HUES48 (cell line): Measurements from ENCODE around the gene DPP4.
"Not testable (repeated sequence)": the region's sequence is repeated elsewhere in the genome, so short reads cannot be mapped to it uniquely, and the experiment has no call there.

Experiments
- H3K27ac ChIP-seq: one replicate; pipeline ENCODE4 v1.7.0; 2013; ENCODE audit warnings: low read depth, low read length, inconsistent platforms
- H3K27me3 ChIP-seq: 2 replicates; pipeline ENCODE4 v1.6.1; 2013; ENCODE audit warnings: mild to moderate bottlenecking, low read length; ENCODE audit not compliant: control insufficient read depth, insufficient read depth
- H3K36me3 ChIP-seq: 2 replicates; pipeline ENCODE4 v1.6.1; 2013; ENCODE audit warnings: low read length; ENCODE audit not compliant: control insufficient read depth, insufficient read depth
- H3K4me1 ChIP-seq: 2 replicates; pipeline ENCODE4 v1.6.1; 2013; ENCODE audit warnings: mild to moderate bottlenecking, low read length; ENCODE audit not compliant: control insufficient read depth, insufficient read depth
- H3K4me3 ChIP-seq: 2 replicates; pipeline ENCODE4 v1.5.1; 2013; ENCODE audit warnings: mild to moderate bottlenecking, low read depth, low read length
- H3K9ac ChIP-seq: 2 replicates; pipeline ENCODE4 v1.6.1; 2013; ENCODE audit warnings: mild to moderate bottlenecking, low read depth, low read length, moderate library complexity
- H3K9me3 ChIP-seq: 2 replicates; pipeline ENCODE4 v1.6.1; 2013; ENCODE audit warnings: low read length; ENCODE audit not compliant: control insufficient read depth, insufficient read depth

DPP4 gene

GRCh38 chr2:162056796-162057399 is 17.1 kb downstream of the DPP4 start:
- no peak overlapping the region for H3K27ac ChIP-seq
- no peaks in the 10 kb centered on the region for H3K27me3 ChIP-seq
- H3K9ac ChIP-seq, result no peak overlapping the region
- peaks cover 11% of the 10 kb centered on the region; the same call in 1 of the 2 replicates for H3K4me1 ChIP-seq
- no peaks in the 10 kb centered on the region for H3K9me3 ChIP-seq
- H3K36me3 ChIP-seq, result no peaks in the 10 kb centered on the region
- H3K4me3 ChIP-seq, result no peak overlapping the region

DNA sequence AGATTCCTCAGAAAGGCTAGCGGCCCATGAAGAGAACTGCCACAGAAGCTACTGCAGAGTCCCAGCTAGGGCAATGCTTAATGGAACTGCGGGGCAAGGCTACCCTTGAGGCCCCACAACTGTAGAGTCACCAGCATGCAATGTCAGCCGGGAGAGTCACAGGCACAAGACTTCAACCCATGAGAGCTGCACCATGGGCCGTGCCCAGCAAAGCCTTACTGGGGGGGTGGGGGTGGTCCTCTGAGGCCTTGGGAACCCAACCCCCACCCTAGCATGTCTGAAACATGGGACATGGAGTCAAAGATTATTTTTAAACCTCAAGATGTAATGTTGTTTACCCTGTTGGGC is 20.2 kb downstream of the DPP4 start:
- Histone ChIP-seq H3K4me3 (no peak overlapping the region), H3K27ac (no peak overlapping the region), H3K9ac (no peak overlapping the region), H3K9me3 (no peaks in the 10 kb centered on the region), H3K4me1 (peaks cover 5% of the 10 kb centered on the region; the same call in 1 of the 2 replicates), H3K36me3 (no peaks in the 10 kb centered on the region), H3K27me3 (no peaks in the 10 kb centered on the region)

DNA sequence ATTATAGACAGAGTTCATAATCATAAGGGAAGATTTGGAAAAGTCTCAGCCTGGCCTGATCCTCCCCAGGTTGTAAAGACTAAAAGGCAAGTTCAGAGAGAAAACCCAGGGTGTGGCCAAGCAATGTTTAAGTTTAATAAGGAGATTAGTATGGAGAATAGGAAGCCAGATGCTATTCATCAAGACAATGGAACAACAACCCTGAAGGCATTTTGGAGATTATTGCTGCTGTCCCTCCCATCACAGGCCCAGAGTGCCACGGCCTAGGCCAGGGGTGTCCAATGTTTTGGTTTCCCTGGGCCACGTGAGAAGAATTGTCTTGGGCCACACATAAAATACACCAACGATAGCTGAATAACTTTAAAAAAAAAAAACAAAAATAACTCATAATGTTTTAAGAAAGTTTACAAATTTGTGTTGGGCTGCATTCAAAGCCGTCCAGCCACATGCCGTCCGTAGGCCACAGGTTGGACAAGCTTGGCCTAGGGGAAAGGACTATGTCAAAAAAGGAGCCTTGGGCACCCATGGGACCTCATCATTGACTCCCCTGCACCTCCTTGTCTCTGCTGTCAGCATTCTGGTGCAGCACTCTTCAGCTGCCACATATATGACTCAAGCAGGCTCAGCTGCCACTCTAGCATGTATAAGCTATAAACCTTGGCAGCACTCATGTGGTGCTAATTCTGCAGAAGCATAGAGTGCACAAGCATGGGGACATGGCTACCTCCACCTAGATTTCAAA is 20.8 kb downstream of the DPP4 start:
- H3K9me3 ChIP-seq, result no peaks in the 10 kb centered on the region
- H3K4me1 ChIP-seq, result no peaks in the 10 kb centered on the region
- H3K9ac ChIP-seq, result no peak overlapping the region
- H3K4me3 ChIP-seq, result no peak overlapping the region
- H3K36me3 ChIP-seq, result no peaks in the 10 kb centered on the region
- H3K27me3 ChIP-seq, result no peaks in the 10 kb centered on the region
- no peak overlapping the region for H3K27ac ChIP-seq

DNA sequence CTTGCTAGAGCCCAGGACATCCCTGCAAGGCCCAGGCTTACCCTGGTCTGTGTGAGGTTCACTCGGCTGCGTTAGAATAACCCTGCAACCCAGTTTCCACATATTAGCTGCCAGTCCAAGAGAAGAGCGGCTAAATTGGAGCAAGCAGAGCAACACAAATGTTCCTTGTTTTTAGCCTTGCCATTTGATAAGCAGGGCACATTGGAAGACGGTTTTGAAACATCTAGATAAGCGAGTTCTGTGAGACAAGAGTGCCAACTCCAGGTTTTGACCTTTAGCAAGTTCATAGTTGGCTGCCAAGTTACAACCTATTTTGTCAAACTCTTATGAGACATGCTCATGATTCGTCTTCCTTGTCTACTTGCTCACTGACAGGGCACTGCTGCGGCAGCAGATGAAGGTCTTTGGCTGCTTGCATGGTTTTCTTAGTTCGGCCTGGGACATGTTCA is 23.5 kb downstream of the DPP4 start:
- H3K9me3 ChIP-seq, result no peaks in the 10 kb centered on the region
- no peaks in the 10 kb centered on the region for H3K36me3 ChIP-seq
- H3K4me1 ChIP-seq, result peaks cover 9% of the 10 kb centered on the region; the same call in 1 of the 2 replicates
- no peaks in the 10 kb centered on the region for H3K27me3 ChIP-seq
- no peak overlapping the region for H3K9ac ChIP-seq
- H3K27ac ChIP-seq, result no peak overlapping the region
- no peak overlapping the region for H3K4me3 ChIP-seq

DNA sequence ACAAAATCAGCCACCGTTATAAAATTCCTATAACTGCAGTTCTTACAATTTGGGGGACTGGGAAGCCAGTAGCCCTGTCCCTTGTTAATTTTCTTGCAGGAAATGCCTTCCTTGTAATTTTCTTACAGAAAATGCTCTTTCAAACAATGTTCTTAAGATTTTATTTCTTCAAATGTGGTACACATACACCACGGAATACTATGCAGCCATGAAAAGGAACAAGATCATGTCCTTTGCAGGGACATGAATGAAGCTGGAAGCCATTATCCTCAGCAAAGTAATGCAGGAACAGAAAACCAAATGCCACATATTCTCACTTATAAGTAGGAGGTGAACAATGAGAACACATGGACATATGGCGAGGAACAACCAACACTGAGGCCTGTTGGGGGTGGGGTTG is 24.9 kb downstream of the DPP4 start:
- H3K4me1 ChIP-seq, H3K9ac ChIP-seq, H3K4me3 ChIP-seq, H3K36me3 ChIP-seq, H3K27ac ChIP-seq, H3K9me3 ChIP-seq, H3K27me3 ChIP-seq: not testable (repeated sequence)

DNA sequence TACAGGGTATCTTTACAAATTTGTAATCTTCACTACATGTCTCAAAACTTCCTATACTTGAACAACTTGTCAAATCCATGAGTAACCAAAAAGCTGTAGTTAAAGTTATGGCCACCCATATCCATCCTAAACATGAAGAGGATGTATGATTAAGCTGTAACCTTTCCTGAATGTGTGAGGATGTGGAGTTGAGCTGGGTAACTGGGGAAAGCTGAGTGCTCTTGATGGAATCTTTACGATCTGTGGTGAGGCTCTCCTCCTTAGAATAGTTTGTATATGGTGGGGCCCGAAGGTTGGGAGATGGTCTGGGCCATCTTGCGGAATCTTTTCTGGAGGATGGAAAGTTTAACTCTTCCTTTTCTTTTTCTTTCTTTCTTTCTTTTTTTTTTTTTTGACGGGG is 29.4 kb downstream of the DPP4 start:
- Histone ChIP-seq H3K27ac (no peak overlapping the region), H3K27me3 (no peaks in the 10 kb centered on the region), H3K9me3 (no peaks in the 10 kb centered on the region), H3K36me3 (no peaks in the 10 kb centered on the region), H3K4me3 (no peak overlapping the region), H3K9ac (no peak overlapping the region), H3K4me1 (peaks cover 9% of the 10 kb centered on the region; the same call in 1 of the 2 replicates)

GRCh38 chr2:162043132-162043531 is 30.9 kb downstream of the DPP4 start:
- Histone ChIP-seq H3K27me3 (no peaks in the 10 kb centered on the region), H3K36me3 (no peaks in the 10 kb centered on the region), H3K9me3 (no peaks in the 10 kb centered on the region), H3K27ac (no peak overlapping the region), H3K9ac (no peak overlapping the region), H3K4me1 (peaks cover 16% of the 10 kb centered on the region), H3K4me3 (no peak overlapping the region)

- Histone ChIP-seq H3K27me3 (no peaks in the 10 kb centered on the region), H3K9ac (no peak overlapping the region), H3K27ac (no peak overlapping the region), H3K36me3 (no peaks in the 10 kb centered on the region), H3K9me3 (no peaks in the 10 kb centered on the region), H3K4me1 (peaks cover 23% of the 10 kb centered on the region), H3K4me3 (no peak overlapping the region)
Observed at GRCh38 chr2:162041485-162041884, 32.5 kb downstream of the DPP4 start.

DNA sequence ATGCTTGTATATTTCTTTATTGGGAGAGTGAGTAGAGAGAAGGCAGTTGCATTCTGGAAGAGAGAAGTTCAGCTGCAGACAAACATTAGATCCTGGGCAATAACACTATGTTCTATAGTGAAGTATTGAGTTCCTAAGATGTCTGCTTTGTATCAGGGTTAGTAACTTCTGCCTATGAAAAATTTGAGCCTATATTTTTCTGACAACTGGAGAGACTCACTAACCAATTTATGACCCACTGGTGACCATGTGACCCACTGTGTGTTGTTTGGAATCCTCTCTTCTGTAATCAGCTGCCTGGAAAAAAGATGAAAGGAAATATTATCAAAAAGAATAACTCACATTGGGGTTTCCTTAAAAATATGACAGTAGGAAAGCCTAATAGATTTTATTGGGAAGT is 35.3 kb downstream of the DPP4 start:
- no peak overlapping the region for H3K9ac ChIP-seq
- H3K36me3 ChIP-seq, result no peaks in the 10 kb centered on the region
- peaks cover 25% of the 10 kb centered on the region for H3K4me1 ChIP-seq
- H3K27me3 ChIP-seq, result no peaks in the 10 kb centered on the region
- H3K4me3 ChIP-seq, result no peak overlapping the region
- H3K27ac ChIP-seq, result no peak overlapping the region
- no peaks in the 10 kb centered on the region for H3K9me3 ChIP-seq

DNA sequence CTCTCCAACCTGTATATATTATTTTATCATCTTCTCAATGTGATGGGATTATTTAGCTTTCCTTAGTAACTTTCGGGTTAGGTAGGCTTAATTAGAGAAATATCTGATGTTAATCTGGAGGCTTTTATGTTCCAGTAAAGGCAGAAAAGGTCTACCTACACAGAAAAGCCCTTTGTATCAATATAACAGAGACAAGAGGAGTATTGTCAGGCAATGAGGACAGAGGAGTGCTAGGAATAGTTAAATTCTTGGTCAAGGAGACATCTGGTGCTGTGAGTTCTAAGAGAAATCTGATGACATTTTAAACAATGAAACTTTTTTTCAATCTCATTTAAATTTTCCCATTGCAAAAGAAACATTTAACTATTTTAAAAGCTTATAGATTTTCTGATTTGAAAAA is 36.1 kb downstream of the DPP4 start:
- peak overlapping the region; percentile 6; the same call in 1 of the 2 replicates for H3K4me3 ChIP-seq
- H3K9ac ChIP-seq, result no peak overlapping the region
- H3K27me3 ChIP-seq, result no peaks in the 10 kb centered on the region
- peaks cover 28% of the 10 kb centered on the region for H3K4me1 ChIP-seq
- no peaks in the 10 kb centered on the region for H3K9me3 ChIP-seq
- H3K36me3 ChIP-seq, result no peaks in the 10 kb centered on the region
- peak overlapping the region; percentile 76 for H3K27ac ChIP-seq

GRCh38 chr2:162037028-162037795 is 36.8 kb downstream of the DPP4 start:
- Histone ChIP-seq H3K4me1 (peaks cover 28% of the 10 kb centered on the region), H3K27me3 (no peaks in the 10 kb centered on the region), H3K27ac (peak overlapping the region; percentile 76), H3K9ac (no peak overlapping the region; the same call in 1 of the 2 replicates), H3K36me3 (no peaks in the 10 kb centered on the region), H3K9me3 (no peaks in the 10 kb centered on the region), H3K4me3 (peak overlapping the region; percentile 21; the same call in 1 of the 2 replicates)
